DLD1 (cell line): ENCODE data around the gene PAK6.

Source experiments
- in situ Hi-C: cut with HindIII; loops from 2 replicates; pipeline ENCODE4 v1.10.0; 2017; ENCODE audit warnings: low sequenced_read_pairs

PAK6 gene

GRCh38 chr15:40306371-40306770 lies 67.5 kb downstream of the PAK6 start:
- in situ Hi-C loops, result no loop called here

DNA sequence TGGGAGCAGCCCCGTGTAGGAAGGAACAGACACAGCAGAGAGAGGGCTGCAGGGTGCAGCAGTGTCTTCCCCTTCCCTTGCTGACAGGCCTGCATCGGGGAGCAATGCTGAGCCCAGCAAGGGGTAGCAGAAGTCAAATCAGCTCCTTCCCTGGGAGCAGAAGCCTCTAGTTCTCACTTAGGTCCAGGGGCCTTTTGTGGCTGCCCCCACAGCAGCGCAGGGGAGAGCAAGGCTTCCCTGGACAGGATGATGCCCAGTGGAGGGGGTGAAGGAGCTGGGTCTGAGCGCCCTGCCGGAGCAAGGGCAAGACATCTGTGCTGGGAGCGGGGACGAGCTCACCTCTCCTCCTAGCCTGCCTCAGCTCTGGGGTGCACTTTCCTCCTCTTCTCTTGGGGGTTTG lies 68.0 kb downstream of the PAK6 start:
- in situ Hi-C loops, result no loop called here

DNA sequence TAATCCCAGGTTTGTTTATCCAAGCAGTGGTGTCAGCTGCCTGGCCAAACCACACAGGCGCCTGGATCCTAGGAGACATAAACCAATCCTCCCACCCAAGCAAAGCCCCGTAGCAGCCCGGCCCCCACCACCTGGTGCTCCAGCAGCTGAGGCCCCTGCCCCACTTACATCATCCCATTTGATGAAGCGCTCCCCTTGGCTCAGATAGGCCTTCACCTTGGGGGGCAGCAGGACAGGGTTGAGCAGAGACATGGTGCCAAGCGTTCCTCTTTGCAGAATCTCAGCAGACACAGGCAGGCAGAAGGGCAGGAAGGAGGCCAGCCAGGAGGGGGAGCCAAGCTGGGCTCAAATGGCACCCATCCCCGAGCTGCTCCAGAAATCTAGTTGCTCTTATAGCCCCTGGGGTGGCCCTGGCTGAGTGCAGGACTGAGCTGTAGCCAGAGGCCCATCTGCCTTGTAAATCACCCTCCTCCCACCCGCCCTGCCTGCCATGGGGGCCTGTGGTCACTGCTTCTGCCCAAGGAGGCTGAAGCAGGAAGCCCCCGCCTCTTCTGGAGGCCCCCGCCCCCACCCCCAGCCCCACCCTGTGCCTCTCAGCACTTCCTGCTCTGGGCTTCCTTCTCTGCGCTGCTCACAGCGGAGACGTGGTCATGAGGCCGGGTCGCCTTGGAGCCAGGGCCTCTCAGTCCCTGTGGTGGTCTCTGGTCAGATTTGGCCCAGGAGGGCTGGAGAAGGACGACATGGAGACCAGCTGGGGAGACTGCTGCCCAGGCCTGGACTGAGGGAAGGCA lies 68.8 kb downstream of the PAK6 start, which contains the start of gene PLCB2:
TSS of gene PLCB2 (minus strand) at position 515 of the 791 bp plus-strand sequence. CDS start at position 252, 263 bp downstream.
- in situ Hi-C loops, result no loop called here

GRCh38 chr15:40309344-40309862 lies 70.5 kb downstream of the PAK6 start:
- in situ Hi-C loops, result no loop called here

DNA sequence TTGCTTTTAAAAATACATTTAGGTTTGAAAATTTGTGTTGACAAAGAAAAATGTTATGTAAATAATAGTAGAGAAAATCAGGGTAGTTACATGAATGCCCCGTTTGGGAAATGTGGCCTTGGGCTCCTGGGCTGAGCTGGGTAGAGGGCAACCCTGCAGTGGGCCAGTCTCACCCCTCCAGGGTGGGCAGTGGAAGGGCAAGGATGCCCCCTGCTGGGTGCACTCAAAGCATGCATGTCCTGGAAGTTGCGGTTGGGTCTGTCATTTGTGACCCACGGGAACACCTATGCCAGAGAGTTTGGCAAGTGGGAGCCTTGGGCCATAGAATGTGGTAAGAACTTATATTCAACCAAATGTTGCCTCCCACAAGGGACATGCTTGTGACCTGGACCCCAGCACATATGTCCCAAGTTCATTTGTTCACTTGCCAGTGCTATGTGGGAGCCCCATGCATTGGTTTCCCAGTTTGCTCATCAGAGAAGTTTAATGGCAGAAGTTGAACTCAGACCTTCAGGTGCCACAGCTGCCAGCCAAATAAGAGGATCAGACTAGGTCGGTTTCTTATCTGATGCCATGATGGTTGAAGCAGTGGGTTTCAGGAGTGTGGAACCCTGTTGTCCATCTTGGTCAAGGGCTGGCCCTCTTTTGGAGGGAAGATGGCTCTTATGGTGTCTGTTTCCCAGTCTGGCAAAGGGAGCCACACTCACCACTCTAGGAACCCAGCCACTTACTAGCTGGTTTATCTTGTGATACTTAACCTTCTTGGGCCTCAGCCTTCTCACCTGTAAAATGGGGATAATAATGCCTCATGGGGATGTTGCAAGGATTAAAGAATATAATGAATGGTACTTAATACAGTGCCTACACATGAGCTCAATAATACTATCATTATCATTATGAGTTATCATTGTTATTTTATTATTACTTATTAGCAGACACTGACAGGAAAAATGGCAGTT lies 71.4 kb downstream of the PAK6 start:
- in situ Hi-C loops, result no loop called here

- in situ Hi-C loops, result no loop called here
Observed at GRCh38 chr15:40310993-40311392, 72.1 kb downstream of the PAK6 start.

DNA sequence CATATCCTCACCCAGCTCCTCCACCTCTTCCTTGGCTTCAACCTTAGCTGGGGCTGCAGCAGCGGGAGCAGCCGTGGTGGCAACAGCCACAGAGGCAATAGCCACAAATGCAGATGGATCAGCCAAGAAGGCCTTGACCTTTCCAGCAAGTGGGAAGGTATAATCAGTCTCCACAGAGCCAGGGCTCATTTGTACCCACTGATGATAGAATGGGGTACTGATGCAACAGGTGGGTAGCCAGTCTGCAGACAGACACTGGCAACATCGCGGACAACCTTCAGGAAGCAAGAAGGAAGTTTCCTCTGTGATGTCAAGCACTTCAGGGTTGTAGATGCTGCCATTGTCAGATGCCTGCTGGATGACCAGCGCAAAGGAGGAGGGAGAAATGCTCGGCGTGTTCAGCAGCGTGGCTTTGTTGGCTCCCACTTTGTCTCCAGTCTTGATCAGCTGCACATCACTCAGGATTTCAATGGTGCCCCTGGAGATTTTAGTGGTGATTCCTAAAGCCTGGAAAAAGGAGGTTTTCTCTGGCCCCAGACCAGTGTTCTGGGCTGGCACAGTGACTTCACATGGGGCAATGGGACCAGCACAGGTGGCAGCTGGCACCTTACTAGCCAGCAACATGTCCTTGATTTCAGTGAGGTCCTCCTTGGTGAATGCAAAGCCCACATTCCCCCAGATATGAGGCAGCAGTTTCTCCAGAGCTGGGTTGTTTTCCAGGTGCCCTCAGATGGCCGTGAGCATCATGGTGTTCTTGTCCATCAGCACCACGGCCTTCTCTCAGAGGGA lies 73.7 kb downstream of the PAK6 start:
- in situ Hi-C loops, result no loop called here

DNA sequence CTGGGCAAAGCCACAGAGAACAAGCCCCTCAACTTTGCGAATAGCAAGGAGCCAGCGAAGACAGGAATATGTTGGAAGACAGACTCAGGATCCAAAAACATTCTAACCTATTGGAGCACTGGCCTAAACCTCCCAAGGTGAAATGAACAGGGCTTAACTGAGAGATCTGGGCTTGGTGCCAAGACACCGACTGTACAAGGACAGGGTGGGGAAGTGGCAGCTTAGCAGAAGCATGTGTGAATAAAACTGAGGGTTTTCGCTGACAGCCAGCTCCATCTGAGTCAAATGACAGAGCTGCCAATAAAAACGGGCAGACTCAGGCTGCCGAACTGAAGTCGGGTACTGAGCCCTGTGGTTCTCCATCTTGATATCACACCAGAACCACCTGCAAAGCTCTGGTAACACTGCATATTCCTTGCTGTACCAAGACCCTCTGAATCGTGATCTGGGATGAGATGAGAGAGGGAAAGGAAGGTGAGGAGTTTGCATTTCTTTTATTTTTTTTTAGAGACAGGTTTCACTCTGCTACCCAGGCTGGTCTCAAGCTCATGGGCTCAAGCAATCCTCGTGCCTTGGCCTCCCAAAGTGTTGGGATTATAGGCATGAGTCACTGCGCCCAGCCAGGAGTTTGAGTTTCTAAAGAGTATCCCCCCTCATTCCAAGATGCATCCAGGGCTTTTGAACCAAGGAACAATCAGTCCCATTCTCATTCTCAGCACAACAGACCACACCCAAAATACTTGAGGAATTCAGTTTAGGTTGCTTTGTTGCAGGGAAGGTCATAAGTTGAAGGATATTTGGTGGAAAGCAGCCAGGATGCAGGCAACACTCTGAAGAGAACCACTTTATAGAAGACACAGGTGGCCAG lies 74.9 kb downstream of the PAK6 start:
- in situ Hi-C loops, result no loop called here

GRCh38 chr15:40314723-40315276 lies 75.9 kb downstream of the PAK6 start:
- in situ Hi-C loops, result no loop called here

- in situ Hi-C loops, result no loop called here
Observed at GRCh38 chr15:40316931-40317330, 78.1 kb downstream of the PAK6 start.

- in situ Hi-C loops, result no loop called here
Observed at GRCh38 chr15:40317580-40317979, 78.7 kb downstream of the PAK6 start.

- in situ Hi-C loops, result no loop called here
Observed at GRCh38 chr15:40320409-40320808, 81.5 kb downstream of the PAK6 start.

DNA sequence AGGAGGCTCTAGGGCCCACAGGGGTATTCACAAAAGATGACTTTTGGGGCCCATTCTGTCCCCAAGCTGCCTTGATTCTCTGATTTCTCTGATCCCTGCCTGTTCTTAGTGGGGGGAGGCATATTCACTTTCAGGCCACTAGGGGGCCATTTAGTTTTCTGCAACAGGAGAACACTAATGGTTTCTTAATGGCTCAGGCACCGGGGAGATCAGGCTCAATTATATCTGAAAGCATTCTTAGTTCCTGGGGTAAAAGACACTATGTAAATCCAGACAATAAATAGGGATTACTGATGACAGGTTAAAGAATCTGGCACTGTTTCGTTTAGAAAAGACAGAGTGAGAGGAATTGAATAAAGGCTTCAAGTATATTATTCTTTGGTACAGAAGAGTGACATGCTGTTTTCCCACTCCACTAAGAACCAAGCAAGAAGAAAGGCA lies 82.1 kb downstream of the PAK6 start:
- in situ Hi-C loops, result no loop called here

GRCh38 chr15:40322531-40323238 lies 83.8 kb downstream of the PAK6 start:
- in situ Hi-C loops, result no loop called here

DNA sequence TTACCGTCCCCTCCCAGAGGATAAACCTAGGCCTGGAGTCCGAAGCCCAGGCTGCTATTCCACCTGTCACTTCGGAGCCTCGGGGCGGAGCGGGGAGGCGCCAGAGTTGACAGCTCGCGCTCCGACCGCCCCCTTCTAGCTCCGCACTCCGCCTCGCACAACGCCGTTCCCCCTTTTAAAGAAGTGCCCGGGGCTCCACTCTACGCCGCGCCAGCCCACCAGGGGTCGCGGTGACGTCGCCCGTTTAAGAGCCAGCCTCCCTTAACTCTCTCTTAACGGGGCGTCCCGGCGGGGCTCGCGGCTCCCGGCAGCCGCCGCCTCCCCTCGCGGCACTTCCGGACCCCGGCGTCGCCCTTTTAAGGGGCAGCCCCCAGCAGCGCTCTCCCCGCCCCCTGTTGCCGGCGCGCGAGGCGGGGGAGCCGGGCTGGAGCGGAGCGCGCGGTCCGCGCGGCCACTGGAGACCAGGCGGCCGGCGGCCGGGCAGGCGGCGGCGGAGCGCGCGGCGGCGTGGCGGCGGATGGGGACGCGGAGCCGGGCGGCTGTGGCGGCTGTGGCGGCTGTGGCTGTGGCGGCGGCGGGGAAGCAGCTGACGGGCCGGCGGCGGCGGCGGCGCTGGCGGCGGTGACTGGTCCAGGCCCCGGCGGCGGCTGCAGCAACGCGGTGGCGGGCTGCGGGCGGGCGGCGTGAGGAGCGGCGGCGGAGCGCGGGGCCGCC lies 84.5 kb downstream of the PAK6 start, which contains the start of gene INAFM2:
TSS of gene INAFM2 (plus strand) at position 454 of the 714 bp plus-strand sequence. CDS start 364 bp downstream, outside the sequence.
- in situ Hi-C loops, result no loop called here

DNA sequence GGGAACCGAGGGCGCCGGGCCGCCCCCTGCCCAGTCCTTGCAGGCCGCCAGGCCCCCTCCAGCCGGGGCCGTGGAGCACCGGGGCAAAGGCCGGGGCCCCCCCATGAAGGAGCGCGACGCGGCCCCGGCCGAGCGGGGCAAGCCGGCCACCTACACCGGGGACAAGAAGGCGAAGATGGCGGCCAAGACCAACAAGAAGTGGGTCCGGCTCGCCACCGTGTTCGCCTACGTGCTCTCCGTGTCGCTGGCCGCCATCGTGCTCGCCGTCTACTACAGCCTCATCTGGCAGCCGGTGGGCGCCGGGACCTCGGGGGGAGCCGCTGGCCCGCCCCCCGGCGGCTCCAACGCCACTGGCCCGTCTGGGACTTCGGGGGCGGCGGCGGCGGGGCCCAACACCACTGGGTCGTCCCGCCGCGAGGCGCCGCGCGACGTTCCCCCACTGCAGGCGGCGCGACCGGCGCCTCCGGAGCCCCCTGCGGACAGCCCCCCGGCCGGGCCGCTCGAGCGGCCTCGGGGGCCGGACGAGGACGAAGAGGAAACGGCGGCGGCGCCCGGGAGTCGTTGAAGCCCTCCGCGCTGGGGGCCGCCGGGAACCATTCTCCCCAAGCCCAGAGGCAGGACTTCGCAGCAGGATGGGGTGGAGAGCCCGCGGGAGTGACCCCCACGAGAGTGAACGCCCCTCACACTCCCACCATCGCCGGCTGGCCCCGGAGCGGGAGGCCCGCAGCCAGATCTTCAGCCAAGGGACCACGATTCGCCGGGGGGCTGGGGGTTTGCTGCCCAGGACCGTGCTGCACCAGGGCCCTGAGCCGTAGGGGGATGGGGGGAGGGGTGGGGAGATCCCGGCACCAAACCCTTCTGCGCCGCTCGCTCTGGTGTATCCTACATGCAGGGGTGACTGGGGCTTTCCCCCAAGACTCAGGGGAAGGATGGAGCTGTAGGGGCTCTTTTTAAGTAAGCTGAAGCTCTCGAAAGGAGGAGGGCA lies 85.4 kb downstream of the PAK6 start:
- in situ Hi-C loops, result no loop called here

- in situ Hi-C loops, result no loop called here
Observed at GRCh38 chr15:40325188-40325587, 86.3 kb downstream of the PAK6 start.
